OCI-LY1 (cell line): Measurements from ENCODE around the gene CREB3L2.

Experiments used
- EZH2 ChIP-seq: fragments of 200-600 bp; sonication (generic), shearing (Covaris generic); IDR thresholded peaks from 2 replicates; pipeline ENCODE4 v1.8.0; 2017; ENCODE audit warnings: borderline replicate concordance, mixed run types, mild to moderate bottlenecking, antibody characterized with exemption, low read length, moderate library complexity, mixed read lengths
- TF ChIP-seq, protein P1 (sequence below): fragments of 200-600 bp; sonication (generic), shearing (Covaris generic); IDR thresholded peaks from 2 replicates; pipeline ENCODE4 v1.5.1; 2017; ENCODE audit warnings: mild to moderate bottlenecking, antibody characterized with exemption, low read length, moderate library complexity, mixed read lengths

DNA sequence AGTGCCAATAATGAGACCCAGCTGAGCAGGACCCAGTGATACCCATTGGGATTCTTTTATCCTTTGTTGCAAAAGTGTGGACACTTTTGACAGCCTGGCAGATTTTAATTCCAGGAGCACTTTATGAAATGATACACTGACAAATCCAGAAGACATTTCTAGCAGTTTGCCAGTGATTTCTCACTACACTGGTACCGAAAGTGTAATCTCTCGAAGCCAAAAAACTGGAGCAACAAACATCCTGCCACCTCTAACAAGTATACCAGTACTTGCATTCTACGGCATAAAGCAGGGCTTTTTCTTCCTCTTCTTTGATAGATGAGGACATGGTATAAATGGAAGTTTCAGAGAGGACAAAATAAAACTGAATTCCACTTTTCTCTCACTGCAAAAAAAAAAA is 46.0 kb upstream of the CREB3L2 start:
- TF ChIP-seq, protein P1, sequence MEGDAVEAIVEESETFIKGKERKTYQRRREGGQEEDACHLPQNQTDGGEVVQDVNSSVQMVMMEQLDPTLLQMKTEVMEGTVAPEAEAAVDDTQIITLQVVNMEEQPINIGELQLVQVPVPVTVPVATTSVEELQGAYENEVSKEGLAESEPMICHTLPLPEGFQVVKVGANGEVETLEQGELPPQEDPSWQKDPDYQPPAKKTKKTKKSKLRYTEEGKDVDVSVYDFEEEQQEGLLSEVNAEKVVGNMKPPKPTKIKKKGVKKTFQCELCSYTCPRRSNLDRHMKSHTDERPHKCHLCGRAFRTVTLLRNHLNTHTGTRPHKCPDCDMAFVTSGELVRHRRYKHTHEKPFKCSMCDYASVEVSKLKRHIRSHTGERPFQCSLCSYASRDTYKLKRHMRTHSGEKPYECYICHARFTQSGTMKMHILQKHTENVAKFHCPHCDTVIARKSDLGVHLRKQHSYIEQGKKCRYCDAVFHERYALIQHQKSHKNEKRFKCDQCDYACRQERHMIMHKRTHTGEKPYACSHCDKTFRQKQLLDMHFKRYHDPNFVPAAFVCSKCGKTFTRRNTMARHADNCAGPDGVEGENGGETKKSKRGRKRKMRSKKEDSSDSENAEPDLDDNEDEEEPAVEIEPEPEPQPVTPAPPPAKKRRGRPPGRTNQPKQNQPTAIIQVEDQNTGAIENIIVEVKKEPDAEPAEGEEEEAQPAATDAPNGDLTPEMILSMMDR, result no peak
- no peak for TF ChIP-seq EZH2
